ENCODE data around the gene USP49.
"Not testable (repeated sequence)": the region's sequence is repeated elsewhere in the genome, so short reads cannot be mapped to it uniquely, and the experiment has no call there.

Gene USP49

DNA sequence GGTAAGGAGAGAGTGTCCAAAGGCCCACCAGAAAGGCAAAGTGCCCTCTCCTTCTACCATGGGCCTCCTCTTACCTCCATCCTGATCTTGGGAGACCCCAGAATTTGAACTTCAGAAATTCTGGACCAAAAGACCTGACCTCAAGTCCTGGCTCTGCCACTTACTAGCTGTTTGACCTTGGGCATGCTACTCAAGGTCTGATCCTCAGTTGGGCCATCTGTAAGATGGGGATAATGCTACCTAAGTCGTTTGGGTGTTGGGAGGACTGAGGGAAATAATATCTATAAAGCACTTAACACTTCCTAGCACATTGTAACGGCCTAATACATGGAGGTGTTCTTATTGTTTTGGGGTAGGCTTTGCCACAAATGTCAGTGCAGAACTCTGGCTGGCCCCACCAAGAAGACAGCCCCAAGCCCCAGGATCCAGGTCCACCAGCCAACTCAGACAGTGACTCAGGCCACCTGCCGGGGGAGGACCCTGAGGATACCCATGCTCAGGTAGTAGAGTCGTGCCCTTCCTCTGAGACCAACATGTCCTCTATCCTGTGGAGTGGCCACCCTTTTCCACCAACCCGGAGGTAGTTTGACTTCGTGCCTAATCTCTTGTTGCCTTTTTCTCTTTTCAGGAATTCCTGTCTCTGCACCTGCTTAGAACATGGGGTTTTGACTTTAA is 111.9 kb downstream of the USP49 start:
- FAIRE-seq (no peak), DNase-seq (ENCODE audit: insufficient read length, low spot score) (no peak)

DNA sequence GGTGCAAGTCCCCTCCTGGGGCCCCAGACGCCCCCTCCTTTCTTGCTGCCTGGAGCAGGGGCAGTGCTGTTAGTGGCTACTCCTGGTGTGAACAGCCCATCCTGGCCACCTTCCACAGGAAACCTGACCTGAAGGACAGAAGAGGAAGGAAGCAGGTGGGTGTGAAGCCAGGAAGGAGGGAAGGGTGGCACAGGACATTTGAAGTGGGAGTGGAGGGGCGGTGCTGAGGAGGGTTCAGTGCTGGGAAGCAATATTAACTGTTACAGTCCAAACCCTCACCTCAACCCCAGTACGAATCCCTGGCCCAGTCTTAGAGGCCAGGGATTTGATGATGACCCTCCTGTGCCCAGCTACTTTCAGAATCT is 113.8 kb downstream of the USP49 start:
- FAIRE-seq = peak; percentile 40
- DNase-seq (ENCODE audit: insufficient read length, low spot score) = no peak

DNA sequence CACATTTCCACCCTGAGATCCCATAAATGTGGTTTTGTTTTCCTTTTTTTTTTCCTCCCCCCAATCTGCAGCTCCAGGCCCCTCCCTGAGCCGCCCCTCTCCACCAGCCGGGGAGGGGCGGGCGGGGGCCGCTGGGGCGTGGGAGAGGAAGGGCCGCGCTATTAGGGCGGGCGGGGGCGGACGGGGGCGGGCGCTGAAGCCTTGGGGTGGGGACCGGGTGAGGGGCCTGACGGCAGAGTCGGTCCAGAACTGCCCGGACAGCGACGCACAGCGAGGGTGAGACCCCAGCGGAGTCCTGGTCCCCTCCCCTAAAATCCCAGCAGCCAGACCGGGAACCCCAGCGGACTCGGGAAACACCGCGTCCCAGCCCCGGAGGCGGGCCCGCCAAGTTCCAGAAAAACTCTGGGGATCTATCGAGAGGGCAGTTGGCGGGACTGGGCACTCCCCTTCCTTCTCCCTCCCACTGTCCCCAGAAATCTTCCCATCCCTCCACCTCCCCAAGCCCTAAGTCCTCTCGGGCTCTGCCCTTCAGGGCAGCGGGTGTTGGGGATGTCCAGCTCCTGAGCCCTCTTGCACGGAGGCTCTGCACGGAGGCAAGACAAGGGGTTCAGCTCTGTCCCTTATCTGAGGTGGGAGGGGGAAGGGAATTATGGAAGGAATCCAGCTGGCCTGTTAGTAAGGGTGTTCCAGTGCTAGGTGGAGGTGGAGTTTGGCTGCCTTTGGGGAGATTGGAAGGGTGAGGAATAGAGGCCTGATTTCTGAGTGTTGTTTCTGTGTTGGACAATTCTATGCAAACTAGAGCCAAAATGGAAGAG is 114.4 kb downstream of the USP49 start, which contains the start of gene PRICKLE4:
Gene PRICKLE4 (plus strand): TSS at position 232 of the 815 bp plus-strand sequence. CDS start 2,692 bp downstream, outside the sequence.
- no peak for FAIRE-seq
- no peak for DNase-seq (ENCODE audit: insufficient read length, low spot score)

DNA sequence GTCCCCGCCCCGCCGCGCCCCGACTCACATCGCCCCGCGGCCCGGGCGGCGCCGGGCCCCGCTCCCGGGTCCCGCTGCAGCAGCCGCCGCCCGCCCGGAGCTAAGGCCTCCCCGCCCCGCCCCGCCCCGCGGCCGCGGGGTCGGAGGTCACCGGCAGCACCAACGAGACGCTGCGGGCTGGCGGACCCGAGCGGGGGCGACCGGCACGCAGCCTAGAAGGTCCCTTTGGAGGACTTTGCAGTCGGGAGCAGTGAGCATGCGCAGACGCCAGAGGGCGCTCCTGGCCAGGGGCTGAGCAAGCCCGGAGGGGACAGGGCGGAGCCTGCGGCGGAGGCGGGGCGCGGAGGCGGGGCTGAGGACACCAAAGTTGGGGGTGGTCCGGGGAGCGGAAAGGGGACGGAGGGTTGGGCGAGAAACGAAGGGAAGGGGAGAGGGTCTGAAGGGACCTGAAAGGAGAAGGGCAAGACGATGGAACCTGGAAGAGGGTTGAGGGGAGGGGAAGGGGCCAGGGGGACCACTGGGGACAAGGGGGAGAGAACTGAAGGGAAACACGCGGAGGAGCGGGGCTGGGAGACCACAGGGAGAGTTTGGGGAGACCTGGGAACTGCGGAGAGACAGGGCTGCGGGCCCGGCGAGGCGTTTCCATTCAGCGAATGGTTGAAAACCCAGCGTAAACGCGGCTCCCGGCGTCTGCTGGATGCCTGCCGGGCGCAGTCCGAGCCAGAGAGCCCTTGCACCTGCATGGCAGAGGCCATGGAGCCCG is 115.2 kb downstream of the USP49 start, which contains the start of gene FRS3:
Gene FRS3 (minus strand): TSS at position 113 of the 763 bp plus-strand sequence. CDS start 2,913 bp downstream, outside the sequence.
- FAIRE-seq = peak; percentile 95
- peak; percentile 91 for DNase-seq (ENCODE audit: insufficient read length, low spot score)

DNA sequence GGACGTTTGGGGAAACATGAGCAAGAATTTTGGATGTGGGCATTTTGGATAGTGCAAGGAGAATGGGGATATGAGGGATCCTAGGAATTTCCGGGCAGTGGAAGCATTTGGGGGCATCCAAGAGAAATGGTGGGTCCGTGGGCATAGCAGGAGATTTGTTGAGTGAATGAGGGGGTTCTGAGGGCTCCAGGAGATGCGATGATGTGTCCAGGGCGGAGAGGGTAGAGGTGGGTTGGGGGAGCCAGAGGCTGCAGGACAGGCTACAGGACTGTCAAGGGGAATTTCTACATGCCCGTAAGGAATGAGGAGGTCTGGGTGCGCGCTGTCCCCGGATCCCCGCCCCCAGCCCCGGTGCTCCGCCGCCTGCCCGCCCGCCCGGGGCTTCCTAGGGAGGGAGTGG is 115.8 kb downstream of the USP49 start:
- FAIRE-seq (no peak), DNase-seq (ENCODE audit: insufficient read length, low spot score) (no peak)

DNA sequence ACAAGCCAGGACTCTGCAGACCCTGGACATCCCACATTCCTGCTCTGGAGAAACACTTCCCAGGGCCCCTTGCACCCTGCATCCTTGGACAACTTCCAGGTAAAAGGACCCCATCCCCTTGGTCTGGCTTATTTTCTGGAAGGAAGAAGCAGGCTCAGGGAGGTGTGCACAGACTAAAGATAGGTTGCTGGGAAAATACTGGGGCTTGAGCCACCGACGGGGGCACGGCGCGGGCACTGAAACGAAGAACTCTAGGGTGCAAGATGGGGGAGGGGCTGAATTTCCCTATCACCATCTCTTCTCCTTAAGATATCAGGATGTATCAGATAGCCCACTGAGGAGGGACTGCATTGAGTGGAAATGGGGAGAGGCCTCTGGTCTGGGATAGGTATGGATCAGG is 116.3 kb downstream of the USP49 start:
- no peak for DNase-seq (ENCODE audit: insufficient read length, low spot score)
- peak; percentile 33 for FAIRE-seq

DNA sequence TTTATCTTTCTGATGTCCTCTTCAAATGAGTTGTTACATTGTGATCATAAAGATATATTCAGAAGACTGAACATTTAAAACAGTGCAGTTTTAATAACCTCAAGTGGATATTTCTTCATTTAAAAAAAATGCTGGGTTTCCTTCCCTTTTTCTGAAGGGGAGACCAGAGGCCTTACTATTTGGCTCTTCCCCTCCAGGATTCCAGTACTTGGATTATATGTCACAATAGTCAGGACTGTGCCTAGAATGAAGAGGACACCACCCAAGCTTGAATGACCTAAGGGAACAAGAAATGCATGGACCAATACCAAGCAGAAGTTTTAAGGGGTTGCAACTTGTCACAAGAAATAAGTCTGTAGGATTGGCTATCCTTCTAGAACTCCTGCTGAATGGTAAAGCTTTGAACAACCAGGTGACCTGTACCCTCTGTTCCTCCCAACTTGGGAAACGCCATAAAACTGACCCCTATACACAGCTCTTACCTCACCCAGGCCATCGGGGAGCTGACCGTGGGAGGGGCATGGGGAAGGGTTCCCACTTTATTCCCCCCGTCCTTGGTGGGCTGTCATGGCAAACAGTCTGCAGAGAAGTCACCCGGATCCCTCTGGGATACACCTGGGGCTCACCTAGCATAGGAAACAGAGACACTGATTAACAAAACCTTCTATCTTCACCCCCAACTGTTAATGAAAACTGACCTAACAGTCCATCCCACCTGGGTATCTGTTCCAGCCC is 117.5 kb downstream of the USP49 start:
- DNase-seq (ENCODE audit: insufficient read length, low spot score) (no peak), FAIRE-seq (no peak)

DNA sequence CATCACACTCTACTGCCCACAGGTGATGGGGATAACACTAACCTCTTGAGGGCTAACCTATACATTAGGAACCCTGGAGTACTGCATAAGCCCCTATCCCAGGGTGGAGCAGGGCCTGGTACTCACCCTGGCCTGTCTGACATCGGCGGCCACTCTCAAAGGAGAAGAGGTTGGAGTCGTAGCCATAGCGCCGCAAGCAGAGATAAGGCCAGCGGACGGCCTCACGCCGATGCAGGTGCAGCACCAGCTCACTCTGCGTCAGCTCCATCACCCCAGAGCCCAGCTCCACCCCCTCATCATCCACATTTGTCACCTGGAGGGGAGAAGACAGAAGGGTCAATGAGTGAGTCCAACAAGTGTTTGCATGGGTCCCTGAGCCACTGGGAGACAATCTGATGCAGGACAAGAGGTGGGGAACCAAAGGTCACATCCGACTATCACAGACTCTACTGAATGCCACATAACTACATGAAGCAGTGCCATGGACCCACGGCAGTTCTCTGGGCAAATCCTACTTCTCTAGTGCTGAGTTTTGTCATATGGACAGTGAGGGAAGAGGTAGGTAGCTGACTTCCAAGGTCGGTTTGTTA is 119.8 kb downstream of the USP49 start:
- DNase-seq (ENCODE audit: insufficient read length, low spot score) = no peak
- no peak for FAIRE-seq

DNA sequence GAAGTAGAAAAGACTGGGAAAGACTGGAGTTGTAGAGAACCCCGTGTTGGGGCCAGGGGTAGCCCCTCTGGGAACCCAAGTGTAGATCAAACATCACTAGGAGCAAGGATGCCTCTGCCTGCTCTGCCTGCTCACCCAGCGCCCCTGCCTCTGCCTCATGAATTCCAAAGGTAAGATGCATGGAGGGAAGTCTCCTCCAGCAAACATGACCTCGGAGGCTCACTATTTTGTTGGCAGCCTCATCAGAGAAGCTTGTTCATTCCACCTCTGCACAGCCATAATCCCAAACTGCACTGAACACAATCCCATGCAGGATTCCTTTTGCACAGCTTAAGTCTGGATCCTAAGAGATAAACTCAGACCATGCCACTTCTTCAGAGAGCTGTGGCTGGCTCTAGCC is 120.3 kb downstream of the USP49 start:
- DNase-seq (ENCODE audit: insufficient read length, low spot score) (no peak), FAIRE-seq (no peak)

DNA sequence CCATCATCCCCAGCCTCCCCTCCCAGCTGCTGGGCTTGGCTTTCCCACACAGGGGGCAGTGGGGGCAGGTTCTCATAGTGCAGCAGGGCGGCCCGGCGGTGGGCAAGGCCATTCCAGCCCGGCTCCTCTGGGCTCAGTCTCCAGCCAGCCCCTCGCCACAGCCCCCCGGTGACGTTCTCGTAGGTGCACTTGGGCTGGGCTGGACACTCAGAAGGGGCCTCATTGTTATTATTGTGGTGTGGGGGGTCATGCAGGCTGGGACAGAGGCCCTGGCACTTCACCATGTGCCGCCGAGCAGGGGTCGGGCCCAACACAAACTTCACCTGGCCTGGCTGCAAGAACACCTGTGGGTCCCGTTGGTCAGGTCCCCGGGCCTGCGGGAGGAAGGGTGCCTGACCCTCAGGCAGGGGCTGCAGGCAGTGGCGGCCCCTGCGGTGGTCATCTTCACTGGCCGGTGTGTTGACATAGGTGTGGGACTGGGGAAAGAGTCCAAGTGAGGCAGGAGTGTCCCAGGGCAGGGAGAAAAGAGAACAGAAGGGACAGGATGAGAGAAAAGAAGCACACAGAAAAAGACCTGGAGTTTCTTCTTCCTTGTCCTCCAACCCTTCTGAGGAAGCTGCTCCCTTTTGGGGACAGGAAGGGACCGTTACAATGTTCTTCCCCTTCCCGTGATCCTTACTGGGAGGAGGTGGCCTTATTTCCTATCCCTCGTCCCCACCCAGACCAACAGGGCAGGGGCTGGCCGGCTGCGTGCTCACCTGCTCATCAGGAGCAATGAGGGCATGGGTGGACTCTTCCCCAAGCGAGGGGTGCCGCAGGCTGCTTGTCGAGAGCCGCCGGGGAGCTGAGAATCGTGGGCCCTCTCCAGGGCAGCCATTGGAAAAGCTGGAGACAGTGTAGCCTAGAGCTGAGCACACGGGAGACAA is 123.9 kb downstream of the USP49 start:
- no peak for DNase-seq (ENCODE audit: insufficient read length, low spot score)
- no peak for FAIRE-seq

DNA sequence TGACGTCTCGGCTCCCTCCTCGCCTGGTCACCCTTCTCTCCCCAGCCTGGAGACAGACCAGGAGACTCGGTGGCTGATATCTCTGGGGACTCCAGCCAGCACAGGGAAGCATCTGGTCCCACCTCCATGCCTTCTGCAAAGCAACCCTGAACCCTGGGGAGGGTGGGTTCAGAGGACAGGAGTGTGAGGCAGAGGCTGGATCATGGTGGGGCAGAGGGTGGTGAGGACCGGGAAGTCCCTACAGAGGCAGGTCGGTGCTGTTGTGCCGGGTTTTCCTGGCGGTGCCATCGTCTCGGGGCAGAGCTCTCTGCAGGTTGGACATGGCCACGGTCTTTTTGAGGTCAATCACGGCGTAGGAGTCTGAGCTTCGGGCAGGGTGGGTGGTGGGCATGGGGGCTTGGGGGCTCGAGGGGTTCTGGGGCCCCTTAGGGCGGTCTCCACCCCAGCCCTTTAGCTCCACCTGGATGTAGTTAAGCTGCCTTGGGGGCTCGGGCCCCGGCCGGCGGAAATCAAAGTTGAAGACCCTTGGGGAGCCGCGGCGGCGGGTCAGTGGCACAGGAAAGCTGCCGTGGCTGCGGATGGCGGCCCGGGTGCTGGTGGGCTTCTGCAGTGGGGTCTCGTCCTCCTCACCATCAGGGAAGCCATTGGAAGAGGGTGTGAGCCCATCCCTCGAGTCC is 124.7 kb downstream of the USP49 start:
- no peak for FAIRE-seq

DNA sequence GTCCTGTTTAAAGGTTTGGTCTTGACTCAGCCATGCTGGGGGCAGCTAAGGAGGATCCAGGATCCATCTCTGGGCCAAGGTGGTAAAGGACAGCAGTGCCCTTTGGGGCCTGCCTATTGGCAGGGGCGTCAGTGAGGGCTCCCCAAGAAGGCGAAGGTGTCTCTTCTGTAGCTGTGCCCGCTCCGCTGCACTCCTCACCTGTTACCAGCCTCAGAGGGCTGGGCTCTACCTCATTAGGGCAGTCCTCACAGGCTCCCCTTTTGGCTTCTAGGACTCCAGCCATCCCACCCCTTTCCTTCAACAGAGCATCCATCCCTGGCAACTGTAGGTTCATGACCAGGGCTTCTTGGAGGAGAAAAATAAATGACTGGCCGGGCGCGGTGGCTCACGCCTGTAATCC is 125.8 kb downstream of the USP49 start:
- FAIRE-seq = no peak

More for the DNA sequence above, 124.7 kb downstream of the USP49 start:
- no peak for DNase-seq (ENCODE audit: insufficient read length, low spot score)

DNA sequence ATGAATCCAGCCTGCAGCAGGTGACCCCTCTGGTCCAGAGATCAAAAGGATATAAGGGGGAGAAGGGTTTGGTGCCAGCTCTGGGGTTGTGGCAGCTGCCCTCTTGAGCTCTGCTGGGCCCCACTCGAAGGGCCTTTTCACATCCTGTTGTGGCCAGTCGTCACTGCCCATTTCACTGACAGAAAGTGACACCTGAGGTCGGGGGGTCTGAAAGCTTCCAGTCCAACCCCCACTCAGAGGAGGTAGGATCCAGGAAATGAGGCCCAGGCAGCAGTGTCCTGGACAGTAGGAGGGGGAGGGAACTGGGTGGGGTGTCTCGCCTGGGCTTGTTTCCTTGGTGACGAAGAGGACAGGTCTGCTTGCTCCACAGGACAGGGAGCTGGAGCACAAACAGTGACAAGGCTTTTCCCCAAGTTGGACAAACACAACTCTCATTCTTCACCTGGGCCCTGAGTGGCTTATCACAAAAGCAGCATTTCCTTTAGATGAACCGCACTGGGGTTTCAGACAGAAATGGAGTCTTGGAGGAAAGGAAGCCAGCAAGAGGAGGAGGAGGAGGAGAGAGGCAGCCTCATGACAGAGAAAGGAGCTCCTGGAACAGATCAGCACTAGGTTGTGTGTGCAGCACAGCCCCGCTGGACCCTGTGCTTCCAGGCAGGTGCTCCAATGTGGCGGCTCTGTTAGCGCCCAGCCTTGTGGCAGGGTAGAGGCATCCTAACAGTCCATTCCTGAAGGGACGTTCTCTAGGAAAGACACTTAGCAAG is 126.4 kb downstream of the USP49 start:
- DNase-seq (ENCODE audit: insufficient read length, low spot score) (no peak), FAIRE-seq (no peak)

More for the DNA sequence above, 125.8 kb downstream of the USP49 start:
- no peak for DNase-seq (ENCODE audit: insufficient read length, low spot score)

DNA sequence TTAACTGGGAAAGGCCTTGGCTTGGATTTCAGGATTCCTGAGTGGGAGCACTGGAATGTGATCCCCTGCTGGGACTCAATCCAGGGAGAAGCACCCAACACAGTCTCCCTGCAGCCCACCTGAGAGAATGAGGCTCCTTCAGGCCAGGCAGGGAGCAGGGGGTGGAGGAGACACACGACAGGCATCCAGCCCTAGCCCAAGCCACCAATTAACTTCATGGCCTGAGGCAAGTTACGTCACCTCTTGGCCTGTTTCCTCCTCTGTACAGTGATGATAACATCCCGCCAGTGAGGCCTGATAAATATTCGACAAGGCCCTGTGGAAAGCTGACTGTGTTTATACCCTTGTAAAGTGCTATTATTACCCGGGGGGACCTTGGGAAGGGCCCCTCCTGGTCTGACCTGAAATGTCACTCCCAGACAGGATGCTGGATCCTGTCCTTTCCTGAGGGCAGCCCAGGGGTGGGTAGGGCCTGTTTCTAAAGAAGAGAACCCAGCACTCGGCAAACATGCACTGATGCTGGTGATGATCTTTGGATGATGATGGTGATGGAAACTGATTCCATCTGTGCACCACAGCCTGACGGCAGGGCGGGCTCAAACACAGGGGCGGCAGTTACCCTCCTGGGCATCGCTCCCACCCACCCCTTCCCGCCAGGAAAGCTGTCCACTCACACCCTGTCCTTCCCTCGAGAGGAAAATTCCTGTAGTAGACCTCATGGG is 127.9 kb downstream of the USP49 start:
- DNase-seq (ENCODE audit: insufficient read length, low spot score) (peak; percentile 91), FAIRE-seq (peak; percentile 96)

DNA sequence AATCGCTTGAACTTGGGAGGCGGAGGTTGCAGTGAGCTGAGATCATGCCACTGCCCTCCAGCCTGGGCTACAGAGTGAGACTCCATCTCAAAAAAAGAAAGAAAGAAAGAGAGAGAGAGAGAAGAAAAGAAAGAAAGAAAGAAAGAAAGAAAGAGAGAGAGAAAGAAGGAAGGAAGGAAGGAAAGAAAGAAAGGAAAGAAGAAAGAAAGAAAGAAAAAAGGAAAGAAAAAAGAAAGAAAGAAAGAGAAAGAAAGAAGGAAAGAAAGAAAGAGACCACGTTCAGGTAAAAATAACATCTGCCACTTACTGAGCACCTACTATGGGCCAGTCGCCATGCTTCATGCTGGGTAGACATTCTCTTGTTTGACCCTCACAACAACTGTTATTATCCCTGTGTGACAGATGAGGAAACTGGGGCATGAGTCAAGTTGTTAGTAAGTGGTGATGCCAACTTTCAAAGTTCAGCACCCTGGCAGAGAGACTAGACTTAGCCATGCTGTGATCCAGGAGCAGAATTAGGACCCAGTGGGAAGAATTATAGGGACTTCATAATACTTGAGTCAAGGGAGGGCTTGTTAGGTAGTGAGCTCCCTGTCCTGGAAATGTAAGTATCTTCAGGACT is 129.0 kb downstream of the USP49 start:
- FAIRE-seq; DNase-seq (ENCODE audit: insufficient read length, low spot score): not testable (repeated sequence)

DNA sequence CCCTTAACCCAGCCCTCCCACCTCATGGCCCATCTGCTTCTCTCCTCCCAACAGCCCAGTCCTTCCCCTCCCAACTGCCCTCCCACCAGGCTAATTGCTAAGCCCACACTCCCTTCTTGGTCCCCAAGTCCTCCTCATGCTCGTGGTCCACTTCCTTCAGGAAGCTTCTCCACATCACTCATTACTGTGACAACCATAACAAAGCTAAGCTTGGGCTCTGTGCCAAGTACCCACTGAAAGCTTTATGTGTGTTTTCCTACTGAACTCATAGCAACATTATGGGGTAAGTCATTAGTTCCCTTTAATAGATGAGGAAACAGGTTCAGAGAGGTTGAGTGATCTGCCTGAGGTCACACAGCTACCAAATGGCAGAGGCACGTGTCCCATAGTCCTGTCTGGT is 131.7 kb downstream of the USP49 start:
- DNase-seq (ENCODE audit: insufficient read length, low spot score) = no peak
- no peak for FAIRE-seq
